HG02763 (cell line): ENCODE results near the gene TRPC1.
A peak's percentile ranks its signal among the peaks of the same experiment; 100 is the strongest.

Experiments
- ATAC-seq: cut with Tn5 transposase; IDR thresholded peaks from one replicate; pipeline ENCODE4 v1.9.1; 2021; ENCODE audit warnings: mild to moderate bottlenecking, moderate library complexity; ENCODE audit not compliant: unreplicated experiment

Gene TRPC1

DNA sequence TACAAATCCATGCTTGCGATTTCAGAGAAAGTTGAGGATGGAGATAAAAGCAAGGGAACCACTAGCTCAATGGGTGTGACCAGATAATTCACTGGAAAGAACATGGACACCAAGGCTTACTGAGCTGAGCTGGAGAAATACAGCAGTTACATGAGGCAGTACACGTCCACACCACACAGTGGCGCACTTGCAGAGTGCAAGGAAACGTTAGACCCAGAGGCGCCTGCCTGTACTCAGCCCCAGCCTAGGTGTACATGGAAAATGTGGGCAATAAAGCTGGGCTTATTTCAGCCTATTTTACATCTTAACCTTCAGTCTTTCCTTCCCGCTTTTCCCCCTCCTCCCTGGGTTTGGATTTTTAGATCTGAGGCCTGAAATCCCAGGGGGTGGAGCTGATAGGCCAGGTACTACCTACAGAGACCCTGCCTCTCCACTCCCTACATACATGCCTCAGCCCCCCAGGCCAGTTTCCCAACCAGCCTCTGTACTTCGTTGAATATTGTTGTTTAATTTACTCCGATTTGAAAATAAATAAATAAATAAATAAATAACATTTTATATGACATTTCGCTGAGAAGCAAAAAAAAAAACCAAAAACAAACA, 105.0 kb downstream of the TRPC1 start:
- peak; percentile 98 for ATAC-seq

DNA sequence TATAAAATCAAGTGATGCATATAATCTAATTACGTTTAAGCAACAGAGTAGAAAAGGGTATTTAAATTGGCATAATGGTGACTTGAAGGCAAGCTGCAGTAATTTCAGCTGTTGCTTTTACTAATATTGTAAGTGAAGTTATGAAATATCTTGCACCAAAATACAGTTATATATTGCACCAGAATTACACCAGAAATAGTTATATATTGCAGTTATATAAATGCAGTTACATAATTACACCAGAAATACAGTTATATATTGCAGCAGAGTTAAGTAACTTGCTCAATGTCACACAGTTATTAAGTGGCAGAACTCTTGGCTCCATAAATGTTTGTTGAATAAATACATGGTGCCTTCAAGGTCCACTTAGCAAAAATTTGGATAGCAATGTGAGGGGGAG, 113.7 kb downstream of the TRPC1 start:
- no peak for ATAC-seq

- no peak for ATAC-seq
Observed at GRCh38 chr3:142839831-142840230, 116.0 kb downstream of the TRPC1 start.

- no peak for ATAC-seq
Observed at GRCh38 chr3:142844339-142844977, 120.6 kb downstream of the TRPC1 start.

GRCh38 chr3:142846779-142847577, 123.1 kb downstream of the TRPC1 start:
- no peak for ATAC-seq

DNA sequence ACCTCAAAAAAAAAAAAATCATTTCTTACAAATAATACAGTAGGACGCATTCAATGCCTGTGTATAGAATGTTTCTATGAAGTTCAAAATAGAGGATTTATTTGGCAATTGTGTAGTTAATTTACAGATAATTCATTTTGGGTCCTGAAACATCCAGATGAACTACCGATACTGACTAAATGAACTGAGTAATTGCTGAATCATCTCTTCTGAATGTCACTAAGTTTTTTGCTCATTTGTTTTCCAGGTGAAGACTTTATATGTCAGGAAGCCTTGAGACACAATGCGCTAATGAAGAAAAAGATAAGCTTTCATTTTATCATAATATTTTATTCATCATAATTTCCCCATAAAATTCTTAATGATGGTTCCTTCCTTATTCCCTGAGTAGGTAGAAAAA, 125.3 kb downstream of the TRPC1 start:
- ATAC-seq, result no peak

DNA sequence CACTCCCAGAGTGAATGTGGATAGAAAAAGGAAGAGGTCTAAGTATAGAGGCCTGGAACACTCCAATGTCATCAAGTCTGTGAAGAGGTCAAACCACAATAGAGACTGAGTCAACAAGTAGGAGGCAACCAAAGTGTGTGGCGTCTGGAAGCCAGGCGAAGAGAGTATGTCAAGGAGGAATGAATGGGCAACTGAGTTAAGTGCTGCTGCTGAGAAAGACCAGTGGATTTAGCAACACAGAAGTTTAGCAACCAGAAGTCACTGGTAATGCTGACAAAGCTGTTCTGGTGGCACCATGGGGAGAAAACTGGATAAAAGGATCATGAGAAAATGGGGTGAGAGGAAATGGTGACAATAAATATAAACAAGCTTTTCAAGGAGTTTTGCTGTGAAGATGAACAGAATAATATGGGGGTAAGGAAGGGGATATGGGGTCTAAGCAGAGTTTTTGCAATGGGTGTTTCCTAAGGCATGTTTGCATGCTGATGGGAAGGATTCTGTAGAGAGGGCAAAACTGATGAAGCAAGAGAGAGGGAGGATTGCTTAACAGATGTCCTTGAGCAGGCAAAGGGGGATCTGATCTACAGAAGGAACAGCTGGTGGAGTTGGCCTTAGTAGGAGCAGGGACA, 126.7 kb downstream of the TRPC1 start:
- no peak for ATAC-seq

GRCh38 chr3:142852009-142852408, 128.2 kb downstream of the TRPC1 start:
- ATAC-seq, result no peak

GRCh38 chr3:142853270-142854168, 129.7 kb downstream of the TRPC1 start:
- ATAC-seq, result no peak

DNA sequence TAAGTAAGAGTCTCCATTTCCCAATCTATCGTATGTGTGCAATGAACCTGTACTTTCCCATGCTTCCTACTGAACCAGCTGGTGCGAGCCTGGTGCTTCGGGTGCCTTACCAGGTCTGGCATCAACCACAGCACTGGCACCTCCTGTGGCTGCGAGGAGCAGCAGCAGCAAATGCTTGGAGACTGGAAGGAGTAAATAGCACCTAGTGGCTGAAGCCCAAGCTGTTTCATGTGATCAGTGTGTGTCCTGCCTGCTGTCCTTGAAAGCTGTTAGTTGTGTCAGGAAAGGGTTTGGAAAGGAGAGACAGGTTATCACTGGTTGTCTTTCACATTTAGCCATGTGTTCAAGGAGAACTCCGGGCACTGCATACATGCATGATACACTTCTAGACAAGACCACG, 133.2 kb downstream of the TRPC1 start:
- no peak for ATAC-seq
